Left colon (tissue), 2 donors: ENCODE results near the gene AP1M1. TPM values are rescaled to one million over a fixed set of nuclear protein-coding genes. Genes with fewer than 3 reads are reported as not detected.
A peak's percentile ranks its signal among the peaks of the same experiment; 100 is the strongest.
"Not testable (repeated sequence)": the region's sequence is repeated elsewhere in the genome, so short reads cannot be mapped to it uniquely, and the experiment has no call there.

Source experiments
- ATAC-seq: fragments of 200-7000 bp; cut with Tn5 transposase; one replicate; pipeline ENCODE4 v1.9.1; 2020; ENCODE audit warnings: mild to moderate bottlenecking, moderate library complexity
- DNase-seq, 2 donors: peaks; one replicate each; pipeline ENCODE4 v3.0.0-alpha.2; 2020
- intact Hi-C, 2 donors: fragments of 100-400 bp; cut with DNase I in 1 of 2; cut with micrococcal nuclease in 1 of 2; formaldehyde crosslinking; loops; one replicate each; pipeline versions ENCODE4 v1.11.2 to v1.14.0; 2022; cut with DNase I, micrococcal nuclease
- total RNA-seq, 2 donors: library from RNA; stranded (reverse); fragmentation: NEBNext Ultra II Directional; extraction: Animal tissue kit (Norgen Biotek cat#: 25700); gene quantifications; one replicate each; pipeline ENCODE4 v1.2.1, GENCODE V29; 2021
- donor health status: DM: no; HTN: no; CAD: no.
- donor health status: DM: yes; HTN: yes; CAD: no.

Gene AP1M1
- total RNA-seq, 2 donors from 2014 or later, result 22.2 to 26.5 TPM

DNA sequence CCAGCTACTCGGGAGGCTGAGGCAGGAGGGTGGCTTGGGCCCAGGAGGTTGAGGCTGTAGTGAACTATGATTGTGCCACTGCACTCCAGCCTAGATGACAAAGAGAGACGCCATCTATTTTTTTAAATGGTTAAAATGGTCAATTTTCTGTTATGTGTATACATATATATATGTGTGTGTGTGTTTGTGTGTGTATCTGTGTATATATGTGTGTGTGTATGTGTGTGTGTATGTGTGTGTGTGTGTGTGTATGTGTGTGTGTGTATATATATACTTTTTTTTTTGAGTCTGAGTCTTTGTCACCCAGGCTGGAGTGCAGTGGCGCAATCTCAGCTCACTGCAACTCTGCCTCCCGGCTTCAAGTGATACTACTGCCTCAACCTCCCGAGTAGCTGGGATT lies 84.0 kb downstream of the AP1M1 start:
- ATAC-seq, result no peak
- DNase-seq, result no peak
- intact Hi-C loops, result no loop called here

DNA sequence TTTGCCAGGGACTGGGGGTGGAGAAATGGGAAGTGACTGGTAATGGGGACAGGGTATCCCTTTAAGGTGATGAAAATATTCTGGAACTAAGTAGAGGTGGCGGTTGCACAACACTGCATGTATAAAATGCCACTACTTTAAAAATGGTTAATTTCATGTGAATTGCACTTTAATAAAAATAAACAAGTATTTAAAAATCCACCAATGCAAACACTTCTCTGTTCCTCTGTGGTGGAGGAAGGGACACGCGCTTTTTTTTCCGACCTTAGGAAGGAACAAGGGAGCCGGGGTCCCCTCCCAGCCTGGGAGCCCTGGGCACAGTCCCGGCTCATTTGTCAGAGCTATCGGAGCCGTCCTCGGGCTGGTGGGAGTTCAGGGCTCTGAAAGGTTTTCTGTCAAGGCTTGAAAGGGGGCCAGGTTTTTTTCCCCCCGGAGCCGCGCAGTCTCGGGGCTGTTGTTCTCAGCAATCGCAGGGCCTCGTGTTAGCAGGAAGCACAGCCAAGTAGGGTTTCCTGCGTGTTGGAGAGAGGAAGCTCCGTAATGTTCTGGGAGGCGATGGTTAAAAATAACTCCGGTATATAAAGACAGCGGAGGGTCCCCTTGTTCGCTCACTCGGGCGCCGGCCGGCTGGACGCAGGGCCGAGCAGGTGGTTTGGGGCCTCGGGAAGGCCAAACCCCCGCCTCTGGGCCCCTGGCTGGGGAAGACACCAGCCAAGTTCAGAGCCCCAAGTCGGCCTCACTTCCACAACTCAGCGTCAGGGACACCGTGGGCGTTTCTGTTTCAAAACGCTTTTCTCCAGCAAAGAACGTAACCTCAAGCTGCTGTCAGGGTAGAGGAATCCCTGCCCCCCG lies 85.7 kb downstream of the AP1M1 start:
- peak; percentile 53 to 68 for DNase-seq
- intact Hi-C loops, result no loop called here
- peak; percentile 34 for ATAC-seq

- ATAC-seq (no peak), DNase-seq (no peak)
- intact Hi-C loops, result no loop called here
These were observed 86.8 kb downstream of the AP1M1 start for GRCh38 chr19:16284505-16284904.

GRCh38 chr19:16285079-16285478 lies 87.4 kb downstream of the AP1M1 start:
- ATAC-seq, intact Hi-C loops, DNase-seq: not testable (repeated sequence)

DNA sequence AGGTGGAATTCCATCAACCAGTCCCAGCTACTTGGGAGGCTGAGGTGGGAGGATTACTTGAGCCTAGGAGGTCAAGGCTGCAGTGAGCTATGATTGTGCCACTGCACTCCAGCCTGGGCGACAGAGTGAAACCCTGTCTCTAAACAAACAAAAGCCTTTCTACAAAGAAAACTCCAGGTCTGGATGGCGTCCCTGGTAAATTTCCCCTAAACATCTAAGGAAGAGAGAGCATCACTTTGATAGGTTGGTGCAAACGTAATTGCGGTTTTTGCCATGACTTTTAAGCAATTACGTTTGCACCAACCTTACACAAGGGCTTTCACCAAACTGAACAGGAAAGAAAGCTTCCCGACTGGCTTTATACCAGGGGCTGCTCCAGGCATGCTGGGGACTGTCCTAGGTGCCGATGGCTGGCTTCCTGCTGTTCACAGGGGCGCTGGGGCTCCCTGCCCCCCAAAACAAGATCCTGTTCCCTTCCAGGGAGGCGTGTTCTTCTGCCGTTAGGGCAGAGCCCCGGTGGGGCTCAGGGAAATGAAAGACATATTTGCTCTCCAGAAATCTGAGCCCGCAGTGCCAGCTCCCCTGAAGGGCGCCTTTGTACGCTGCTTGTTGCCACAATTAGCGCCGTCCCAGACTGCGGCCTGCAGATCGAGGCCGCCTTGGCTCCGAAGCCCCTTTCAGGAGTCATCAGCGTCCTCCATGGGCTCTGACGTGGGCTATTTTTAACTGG lies 88.2 kb downstream of the AP1M1 start:
- DNase-seq (no peak), ATAC-seq (no peak)
- intact Hi-C loops, result no loop called here

GRCh38 chr19:16288544-16288943 lies 90.8 kb downstream of the AP1M1 start:
- intact Hi-C loops, result no loop called here
- ATAC-seq, result no peak
- no peak for DNase-seq

GRCh38 chr19:16289594-16289993 lies 91.9 kb downstream of the AP1M1 start:
- intact Hi-C loops, result no loop called here

GRCh38 chr19:16290692-16291091 lies 93.0 kb downstream of the AP1M1 start:
- DNase-seq (no peak), ATAC-seq (no peak)
- intact Hi-C loops, result no loop called here

More at GRCh38 chr19:16289594-16289993, 91.9 kb downstream of the AP1M1 start:
- DNase-seq, result no peak
- ATAC-seq, result no peak

GRCh38 chr19:16293118-16294091 lies 95.7 kb downstream of the AP1M1 start:
- peak; percentile 22 for ATAC-seq
- DNase-seq, result peak; percentile 32 to 72
- intact Hi-C loops, result no loop called here

- DNase-seq (no peak), ATAC-seq (no peak)
- intact Hi-C loops, result no loop called here
These were observed 97.3 kb downstream of the AP1M1 start for GRCh38 chr19:16295057-16295456.

Other genes with a start within 250 kb of the AP1M1 start
- gene OR10H4, start 248.9 kb upstream of the AP1M1 start, total RNA-seq, result not detected
- 100 to 1,000 TPM; 280 to 300 TPM for gene TPM4, start 121.4 kb upstream of the AP1M1 start, total RNA-seq
- 100 to 1,000 TPM; 143 to 172 TPM for gene RAB8A, start 86.0 kb upstream of the AP1M1 start, total RNA-seq
- gene HSH2D, start 54.2 kb upstream of the AP1M1 start, total RNA-seq, result 10 to 100 TPM; 18.8 to 24.3 TPM
- not detected for gene CIB3, start 24.4 kb upstream of the AP1M1 start, total RNA-seq
- 10 to 100 TPM; 78.8 to 90.5 TPM for gene FAM32A, start 12.5 kb upstream of the AP1M1 start, total RNA-seq
- 10 to 100 TPM; 28.2 to 29.4 TPM for gene KLF2, start 126.9 kb downstream of the AP1M1 start, total RNA-seq